Thyroid gland (tissue), 4 donors: ENCODE data around the gene CKAP4. TPM values are rescaled to one million over a fixed set of nuclear protein-coding genes. Genes with fewer than 3 reads are reported as not detected.

Experiments used
- DNase-seq, 2 donors: peaks; one replicate each; pipeline ENCODE4 v3.0.0-alpha.2; 2019
- H3K27ac ChIP-seq, 3 donors: fragments of 200-600 bp; sonication (generic); 1 replicate in 2 of 3; 2 replicates in 1 of 3; pipeline ENCODE4 v1.5.1; 2016 to 2019; ENCODE audit warnings: mild to moderate bottlenecking in 1 of 3, moderate library complexity in 1 of 3
- H3K27me3 ChIP-seq: fragments of 200-600 bp; sonication (generic); one replicate; pipeline ENCODE4 v1.5.1; 2019
- H3K36me3 ChIP-seq, 2 donors: fragments of 200-600 bp; sonication (generic); one replicate each; pipeline ENCODE4 v1.5.1; 2016 to 2019
- H3K4me1 ChIP-seq, 2 donors: fragments of 200-600 bp; sonication (generic); one replicate each; pipeline ENCODE4 v1.5.1; 2017 to 2019
- H3K4me3 ChIP-seq, 3 donors: fragments of 200-600 bp; sonication (generic); replicated peaks in 1 of 3; 1 replicate in 2 of 3; 2 replicates in 1 of 3; pipeline ENCODE4 v1.5.1; 2016; ENCODE audit warnings: mild to moderate bottlenecking in 1 of 3
- H3K9me3 ChIP-seq: fragments of 200-600 bp; sonication (generic); one replicate; pipeline ENCODE4 v1.5.1; 2017
- CTCF ChIP-seq, 6 experiments: fragments of 200-600 bp in 3 of 6; fragments of 450-650 bp in 3 of 6; sonication (generic) in 3 of 6; IDR thresholded peaks; one replicate each; pipeline ENCODE4 v1.5.1; 2016 to 2019; ENCODE audit warnings: antibody characterized with exemption in 6 of 6, mild to moderate bottlenecking in 2 of 6, inconsistent platforms in 1 of 6, moderate library complexity in 1 of 6
- POLR2A ChIP-seq, 2 donors: fragments of 450-650 bp; IDR thresholded peaks; one replicate each; pipeline ENCODE4 v1.6.1; 2017; ENCODE audit warnings: antibody characterized with exemption in 2 of 2, mild to moderate bottlenecking in 2 of 2, moderate library complexity in 1 of 2
- WGBS, 2 donors: methylation state at CpG; one replicate each; pipeline ENCODE4 v1.1.5; 2017; 5-methylcytosine and 5-hydroxymethylcytosine counted together
- intact Hi-C: fragments of 100-400 bp; cut with DNase I; formaldehyde crosslinking; loops from one replicate; pipeline ENCODE4 v1.15.1; 2023
- total RNA-seq, 4 donors: library from RNA; depleted of rRNA; stranded (reverse); fragments of >200 nt; gene quantifications; one replicate each; pipeline ENCODE4 v1.2.3, GENCODE V29; 2016

CKAP4 gene
- total RNA-seq, 4 donors from 2014 or later, result 40.7 to 55.5 (median 48.9) TPM

GRCh38 chr12:106281804-106282203, 34.0 kb upstream of the CKAP4 start:
- intact Hi-C loops, result loop anchor here (2.0 kb wide), 1 partner anchor 55 kb away; no protein-coding TSS in a partner anchor
- no peak for DNase-seq
- Histone ChIP-seq H3K27me3 (no peaks in the 10 kb centered on the region), H3K27ac (no peak overlapping the region), H3K36me3 (no peaks in the 10 kb centered on the region), H3K9me3 (no peaks in the 10 kb centered on the region), H3K4me3 (no peak overlapping the region), H3K4me1 (no peaks in the 10 kb centered on the region)
- 96 to 97% methylated on average over 4 of the region's 4 CpGs for WGBS, 2 donors
- TF ChIP-seq POLR2A (IDR thresholded peaks at IDR 0.05) (no peak), CTCF (IDR thresholded peaks at IDR 0.05) (no peak)

DNA sequence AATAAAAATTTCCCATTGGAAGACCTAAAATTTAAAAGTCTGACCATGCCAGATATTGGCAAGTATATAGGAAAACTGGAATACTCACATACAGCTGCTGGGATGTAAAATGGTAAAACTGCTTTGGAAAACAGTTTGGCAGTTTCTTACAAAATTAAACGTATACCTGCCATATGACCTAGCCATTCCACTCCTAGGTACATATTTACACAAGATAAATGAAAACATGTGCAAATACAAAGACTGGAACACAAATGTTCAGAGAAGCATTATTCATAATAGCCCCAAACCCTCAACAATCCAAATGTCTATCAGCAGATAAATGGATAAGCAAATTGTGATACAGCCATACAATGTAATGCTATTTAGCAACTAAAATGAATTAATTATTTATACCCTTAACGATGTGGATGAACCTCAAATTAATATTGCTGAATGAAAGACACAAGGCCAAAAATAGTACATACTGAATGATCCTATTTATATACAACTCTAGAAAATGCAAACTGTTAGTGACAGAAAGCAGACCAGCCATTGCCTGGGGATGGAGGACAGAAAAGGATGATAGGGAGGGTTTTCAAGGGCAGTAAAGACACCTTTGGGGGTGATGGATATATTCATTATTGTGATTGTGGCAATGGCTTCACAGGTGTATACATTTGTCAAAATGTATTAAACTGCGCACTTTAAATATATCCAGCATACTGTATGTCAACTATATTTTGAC, 33.4 kb upstream of the CKAP4 start:
- H3K9me3 ChIP-seq, result no peaks in the 10 kb centered on the region
- no peak for DNase-seq
- no peaks in the 10 kb centered on the region for H3K27me3 ChIP-seq
- intact Hi-C loops, result no loop called here
- TF ChIP-seq POLR2A (IDR thresholded peaks at IDR 0.05) (no peak), CTCF (IDR thresholded peaks at IDR 0.05) (no peak)
- no peak overlapping the region for H3K4me3 ChIP-seq
- H3K36me3 ChIP-seq, result no peaks in the 10 kb centered on the region
- WGBS, 2 donors, result 82 to 87% methylated on average over 3 of the region's 3 CpGs
- no peak overlapping the region for H3K27ac ChIP-seq
- H3K4me1 ChIP-seq, result no peaks in the 10 kb centered on the region

GRCh38 chr12:106280106-106280505, 32.3 kb upstream of the CKAP4 start:
- no peak for DNase-seq
- 81 to 84% methylated on average over 4 of the region's 4 CpGs for WGBS, 2 donors

GRCh38 chr12:106276032-106276740, 28.4 kb upstream of the CKAP4 start:
- intact Hi-C loops, result no loop called here
- TF ChIP-seq POLR2A (IDR thresholded peaks at IDR 0.05), result no peak
- no peak for TF ChIP-seq CTCF (IDR thresholded peaks at IDR 0.05)
- Histone ChIP-seq H3K4me1 (no peaks in the 10 kb centered on the region), H3K36me3 (no peaks in the 10 kb centered on the region), H3K27ac (no peak overlapping the region), H3K27me3 (no peaks in the 10 kb centered on the region), H3K4me3 (no peak overlapping the region), H3K9me3 (no peaks in the 10 kb centered on the region)
- WGBS, 2 donors, result 86 to 97% methylated on average over 4 of the region's 4 CpGs
- no peak for DNase-seq

More at GRCh38 chr12:106280106-106280505, 32.3 kb upstream of the CKAP4 start:
- intact Hi-C loops, result no loop called here
- Histone ChIP-seq H3K4me1 (no peaks in the 10 kb centered on the region), H3K9me3 (no peaks in the 10 kb centered on the region), H3K4me3 (no peak overlapping the region), H3K27me3 (no peaks in the 10 kb centered on the region), H3K36me3 (no peaks in the 10 kb centered on the region), H3K27ac (no peak overlapping the region)
- TF ChIP-seq CTCF (IDR thresholded peaks at IDR 0.05), result no peak
- no peak for TF ChIP-seq POLR2A (IDR thresholded peaks at IDR 0.05)

DNA sequence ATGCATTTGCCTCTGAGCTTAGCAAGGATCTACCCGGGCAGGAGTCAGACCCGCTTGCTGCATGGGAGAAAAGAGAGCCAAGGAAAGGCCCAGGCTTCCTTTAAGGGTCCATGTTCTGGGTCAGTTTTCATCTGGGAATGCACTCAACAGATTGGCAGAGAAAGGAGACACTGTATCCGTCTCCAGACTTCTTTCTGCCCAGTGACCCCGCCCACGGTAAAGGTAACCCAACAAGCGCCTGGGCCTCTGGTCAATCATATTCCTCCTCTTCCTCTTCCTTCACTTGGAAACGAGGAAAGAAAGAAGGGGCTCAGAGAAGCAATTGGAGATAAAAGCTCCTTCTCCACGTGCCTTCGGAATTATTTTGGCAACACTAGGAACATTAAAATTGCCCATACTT, 27.6 kb upstream of the CKAP4 start:
- H3K27me3 ChIP-seq, result no peaks in the 10 kb centered on the region

More for the DNA sequence above, 27.6 kb upstream of the CKAP4 start:
- TF ChIP-seq CTCF (IDR thresholded peaks at IDR 0.05), result no peak
- no peak for TF ChIP-seq POLR2A (IDR thresholded peaks at IDR 0.05)
- DNase-seq, result no peak
- Histone ChIP-seq H3K27ac (no peak overlapping the region), H3K9me3 (no peaks in the 10 kb centered on the region), H3K36me3 (no peaks in the 10 kb centered on the region), H3K4me3 (no peak overlapping the region), H3K4me1 (no peaks in the 10 kb centered on the region)
- 79 to 85% methylated on average over 9 of the region's 9 CpGs for WGBS, 2 donors
- intact Hi-C loops, result no loop called here
